Ishikawa (cell line): ENCODE results near the gene EEFSEC.

ENCODE experiments used
- CEBPB ChIP-seq: IDR thresholded peaks from 2 replicates; pipeline ENCODE4 v1.6.1; 2012
- EGR1 ChIP-seq: IDR thresholded peaks from 2 replicates; pipeline ENCODE4 v1.6.1; 2012
- EP300 ChIP-seq: IDR thresholded peaks from 2 replicates; pipeline ENCODE4 v1.6.1; 2012; ENCODE audit warnings: borderline replicate concordance
- FOXM1 ChIP-seq: IDR thresholded peaks from 2 replicates; pipeline ENCODE4 v1.6.1; 2012; ENCODE audit warnings: low read depth, borderline replicate concordance
- MAX ChIP-seq: IDR thresholded peaks from 2 replicates; pipeline ENCODE4 v1.6.1; 2012
- TCF12 ChIP-seq: IDR thresholded peaks from 2 replicates; pipeline ENCODE4 v1.6.1; 2012; ENCODE audit warnings: low read depth
- USF1 ChIP-seq: IDR thresholded peaks from 2 replicates; pipeline ENCODE4 v1.6.1; 2012
- ZBTB7A ChIP-seq: IDR thresholded peaks from 2 replicates; pipeline ENCODE4 v1.6.1; 2012; ENCODE audit warnings: low read depth
- TF ChIP-seq, protein P1 (sequence below): IDR thresholded peaks from 2 replicates; pipeline ENCODE4 v1.6.1; 2012; ENCODE audit warnings: low read depth, mild to moderate bottlenecking

DNA sequence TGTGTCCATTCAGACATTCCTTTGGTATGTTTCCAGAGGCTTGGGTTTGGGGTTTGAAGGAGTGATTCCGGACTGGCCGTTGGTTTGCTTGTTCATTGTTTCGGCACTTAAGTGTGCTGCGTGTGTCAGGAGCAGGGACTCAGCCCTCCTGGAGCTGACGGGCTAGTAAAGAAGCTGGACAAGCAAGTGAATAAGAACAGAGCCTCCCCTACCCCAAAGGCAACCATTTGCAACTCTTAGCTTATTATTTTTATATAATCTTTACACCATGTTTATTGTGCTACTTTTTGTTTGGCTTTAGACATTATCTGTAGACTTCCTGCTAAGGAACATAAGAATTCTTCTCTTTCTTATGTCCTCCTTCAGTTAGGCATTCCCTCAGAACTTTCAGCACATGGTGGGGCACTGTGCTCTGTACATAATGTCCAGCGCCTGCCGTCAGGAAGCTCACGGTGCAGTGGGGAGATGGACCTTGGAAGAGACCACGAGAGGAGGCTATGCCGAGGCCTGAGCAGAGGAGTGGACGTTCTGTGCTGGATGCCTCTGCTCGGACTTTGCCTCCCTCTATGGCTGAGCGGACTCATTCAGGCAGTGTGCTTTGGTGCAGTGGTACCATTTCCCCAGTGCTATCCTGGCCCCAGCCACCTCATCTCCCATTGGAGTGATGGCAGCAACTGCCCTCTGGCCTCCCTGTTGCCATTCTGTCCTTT, 65.4 kb downstream of the EEFSEC start:
- TF ChIP-seq EP300 (no peak), EGR1 (no peak), USF1 (no peak), MAX (no peak), CEBPB (no peak), ZBTB7A (no peak), TCF12 (no peak), FOXM1 (no peak)
- TF ChIP-seq, protein P1, sequence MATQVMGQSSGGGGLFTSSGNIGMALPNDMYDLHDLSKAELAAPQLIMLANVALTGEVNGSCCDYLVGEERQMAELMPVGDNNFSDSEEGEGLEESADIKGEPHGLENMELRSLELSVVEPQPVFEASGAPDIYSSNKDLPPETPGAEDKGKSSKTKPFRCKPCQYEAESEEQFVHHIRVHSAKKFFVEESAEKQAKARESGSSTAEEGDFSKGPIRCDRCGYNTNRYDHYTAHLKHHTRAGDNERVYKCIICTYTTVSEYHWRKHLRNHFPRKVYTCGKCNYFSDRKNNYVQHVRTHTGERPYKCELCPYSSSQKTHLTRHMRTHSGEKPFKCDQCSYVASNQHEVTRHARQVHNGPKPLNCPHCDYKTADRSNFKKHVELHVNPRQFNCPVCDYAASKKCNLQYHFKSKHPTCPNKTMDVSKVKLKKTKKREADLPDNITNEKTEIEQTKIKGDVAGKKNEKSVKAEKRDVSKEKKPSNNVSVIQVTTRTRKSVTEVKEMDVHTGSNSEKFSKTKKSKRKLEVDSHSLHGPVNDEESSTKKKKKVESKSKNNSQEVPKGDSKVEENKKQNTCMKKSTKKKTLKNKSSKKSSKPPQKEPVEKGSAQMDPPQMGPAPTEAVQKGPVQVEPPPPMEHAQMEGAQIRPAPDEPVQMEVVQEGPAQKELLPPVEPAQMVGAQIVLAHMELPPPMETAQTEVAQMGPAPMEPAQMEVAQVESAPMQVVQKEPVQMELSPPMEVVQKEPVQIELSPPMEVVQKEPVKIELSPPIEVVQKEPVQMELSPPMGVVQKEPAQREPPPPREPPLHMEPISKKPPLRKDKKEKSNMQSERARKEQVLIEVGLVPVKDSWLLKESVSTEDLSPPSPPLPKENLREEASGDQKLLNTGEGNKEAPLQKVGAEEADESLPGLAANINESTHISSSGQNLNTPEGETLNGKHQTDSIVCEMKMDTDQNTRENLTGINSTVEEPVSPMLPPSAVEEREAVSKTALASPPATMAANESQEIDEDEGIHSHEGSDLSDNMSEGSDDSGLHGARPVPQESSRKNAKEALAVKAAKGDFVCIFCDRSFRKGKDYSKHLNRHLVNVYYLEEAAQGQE: no peak
